Posterior vena cava (tissue), 2 donors: ENCODE data around the gene ATP9B. TPM values are rescaled to one million over a fixed set of nuclear protein-coding genes. Genes with fewer than 3 reads are reported as not detected.

ENCODE experiments used
- DNase-seq: peaks from one replicate; pipeline ENCODE4 v3.0.0-alpha.2; 2020; ENCODE audit warnings: low spot score
- intact Hi-C, 2 donors: fragments of 100-400 bp; cut with DNase I; formaldehyde crosslinking; loops; one replicate each; pipeline versions ENCODE4 v1.14.1 to v1.14.2; 2022 to 2023
- long read RNA-seq, 2 donors: library from polyadenylated mRNA; unstranded; transcript quantifications; one replicate each; pipeline ENCODE4 v2.0.0, GENCODE V29; 2020 to 2021
- total RNA-seq, 2 donors: library from RNA; stranded (reverse); fragmentation: NEBNext Ultra II Directional; extraction: Animal tissue kit (Norgen Biotek cat#: 25700); gene quantifications; one replicate each; pipeline ENCODE4 v1.2.1, GENCODE V29; 2021
- donor health status: DM: yes; HTN: yes; CAD: no.
- donor health status: DM: yes; HTN: yes; CAD: no.

ATP9B gene
- 10 to 100 TPM; 28.3 to 32.9 TPM for total RNA-seq
- long read RNA-seq, donor 1, full-length matches to known transcripts: 5 of 12 reads
- long read RNA-seq, donor 1, partial matches to known transcripts: 3 of 12 reads
- long read RNA-seq, donor 1, other reads (novel, unspliced or antisense): 4 of 12 reads
- long read RNA-seq, donor 2, partial matches to known transcripts: 5 of 16 reads
- long read RNA-seq, donor 2, other reads (novel, unspliced or antisense): 8 of 16 reads

- intact Hi-C loops: loop anchor here in 1 of 2 donors (5.0 kb wide), 1 partner anchor 1153 kb away; no protein-coding TSS in a partner anchor
Observed at GRCh38 chr18:79068937-79069716, at the start of gene ATP9B. Gene ATP9B, plus strand, starts transcription at chr18:79069394. Its CDS starts 17 bp downstream, at chr18:79069411.

GRCh38 chr18:79019881-79020280 is 49.3 kb upstream of the ATP9B start:
- intact Hi-C loops: no loop called here

More at GRCh38 chr18:79068937-79069716, at the start of gene ATP9B:
- peak; percentile 100 for DNase-seq

GRCh38 chr18:79022603-79023002 is 46.6 kb upstream of the ATP9B start:
- intact Hi-C loops: no loop called here
- DNase-seq: no peak

More at GRCh38 chr18:79019881-79020280, 49.3 kb upstream of the ATP9B start:
- no peak for DNase-seq

GRCh38 chr18:79026491-79026890 is 42.7 kb upstream of the ATP9B start:
- intact Hi-C loops: no loop called here
- no peak for DNase-seq

GRCh38 chr18:79030680-79031079 is 38.5 kb upstream of the ATP9B start:
- DNase-seq: no peak
- intact Hi-C loops: no loop called here

GRCh38 chr18:79042276-79042675 is 26.9 kb upstream of the ATP9B start:
- intact Hi-C loops: no loop called here
- no peak for DNase-seq

- no peak for DNase-seq
- intact Hi-C loops: no loop called here
Observed at GRCh38 chr18:79043288-79043687, 25.9 kb upstream of the ATP9B start.

GRCh38 chr18:79046522-79046921 is 22.7 kb upstream of the ATP9B start:
- intact Hi-C loops: no loop called here
- DNase-seq: no peak

GRCh38 chr18:79047556-79048244 is 21.5 kb upstream of the ATP9B start:
- intact Hi-C loops: no loop called here
- DNase-seq: no peak

- intact Hi-C loops: no loop called here
- no peak for DNase-seq
Observed at GRCh38 chr18:79048245-79048632, 21.0 kb upstream of the ATP9B start.

GRCh38 chr18:79049506-79049905 is 19.7 kb upstream of the ATP9B start:
- intact Hi-C loops: no loop called here
- no peak for DNase-seq

- DNase-seq: no peak
- intact Hi-C loops: no loop called here
Observed at GRCh38 chr18:79050005-79050404, 19.2 kb upstream of the ATP9B start.

GRCh38 chr18:79056827-79057367 is 12.3 kb upstream of the ATP9B start:
- intact Hi-C loops: no loop called here

GRCh38 chr18:79058007-79058406 is 11.2 kb upstream of the ATP9B start:
- no peak for DNase-seq
- intact Hi-C loops: no loop called here

More at GRCh38 chr18:79056827-79057367, 12.3 kb upstream of the ATP9B start:
- DNase-seq: no peak

GRCh38 chr18:79062806-79063205 is 6.4 kb upstream of the ATP9B start:
- no peak for DNase-seq
- intact Hi-C loops: no loop called here

GRCh38 chr18:79064228-79064627 is 5.0 kb upstream of the ATP9B start:
- DNase-seq: no peak
- intact Hi-C loops: no loop called here

GRCh38 chr18:79065802-79066201 is 3.4 kb upstream of the ATP9B start:
- intact Hi-C loops: loop anchor here in 1 of 2 donors (5.0 kb wide), 1 partner anchor 1156 kb away; no protein-coding TSS in a partner anchor
- no peak for DNase-seq

GRCh38 chr18:79067611-79068010 is 1.6 kb upstream of the ATP9B start:
- intact Hi-C loops: loop anchor here in 1 of 2 donors (5.0 kb wide), 1 partner anchor 1155 kb away; no protein-coding TSS in a partner anchor
- DNase-seq: no peak

- intact Hi-C loops: loop anchor here in 1 of 2 donors (5.0 kb wide), 1 partner anchor 1154 kb away; no protein-coding TSS in a partner anchor
- DNase-seq: no peak
Observed at GRCh38 chr18:79068341-79068936, 755 bp upstream of the ATP9B start.
